Fibroblast of lung (primary cell): Measurements from ENCODE around the gene XPR1. TPM values are rescaled to one million over a fixed set of nuclear protein-coding genes. Genes with fewer than 3 reads are reported as not detected.
A peak's percentile ranks its signal among the peaks of the same experiment; 100 is the strongest.

Experiments used
- DNase-seq, 2 donors: peaks; one replicate each; pipeline versions ENCODE4 v3.0.0 to v3.0.0-alpha.2; 2010; ENCODE audit warnings: low read depth in 2 of 2
- H2AFZ ChIP-seq: 2 replicates; pipeline ENCODE4 v1.5.1; 2012; ENCODE audit warnings: low read length, control low read depth, inconsistent platforms
- H3K27ac ChIP-seq: 2 replicates; pipeline ENCODE4 v1.5.1; 2011; ENCODE audit warnings: low read length, control low read depth; ENCODE audit not compliant: insufficient read depth
- H3K27me3 ChIP-seq: 2 replicates; pipeline ENCODE4 v1.5.1; 2011; ENCODE audit warnings: mild to moderate bottlenecking, low read length; ENCODE audit not compliant: control insufficient read depth, insufficient read depth
- H3K36me3 ChIP-seq: 2 replicates; pipeline ENCODE4 v1.5.1; 2011; ENCODE audit warnings: low read length; ENCODE audit not compliant: control insufficient read depth, insufficient read depth
- H3K4me1 ChIP-seq: 2 replicates; pipeline ENCODE4 v1.5.1; 2011; ENCODE audit warnings: low read length; ENCODE audit not compliant: control insufficient read depth, insufficient read depth; ENCODE audit errors: extremely low read depth
- H3K4me2 ChIP-seq: 2 replicates; pipeline ENCODE4 v1.5.1; 2011; ENCODE audit warnings: low read length, control low read depth; ENCODE audit not compliant: insufficient read depth; ENCODE audit errors: extremely low read depth
- H3K4me3 ChIP-seq, 4 experiments: fragments of 200-600 bp in 1 of 4; sonication (generic) in 1 of 4; replicated peaks in 1 of 4; 2 replicates each; pipeline ENCODE4 v1.5.1; 2011 to 2016; ENCODE audit warnings: low read length in 4 of 4, low read depth in 3 of 4, mild to moderate bottlenecking in 3 of 4, control low read depth in 2 of 4, inconsistent platforms in 1 of 4, mixed read lengths in 1 of 4; ENCODE audit not compliant: insufficient read depth in 1 of 4; ENCODE audit errors: control extremely low read depth in 1 of 4
- H3K79me2 ChIP-seq: 2 replicates; pipeline ENCODE4 v1.5.1; 2012; ENCODE audit warnings: mild to moderate bottlenecking, low read length, inconsistent platforms; ENCODE audit not compliant: control insufficient read depth, insufficient read depth
- H3K9ac ChIP-seq: 2 replicates; pipeline ENCODE4 v1.5.1; 2011; ENCODE audit warnings: mild to moderate bottlenecking, low read length, control low read depth; ENCODE audit not compliant: insufficient read depth
- H3K9me3 ChIP-seq: 2 replicates; pipeline ENCODE4 v1.5.1; 2012; ENCODE audit warnings: low read depth, low read length; ENCODE audit not compliant: control insufficient read depth, insufficient read depth
- H4K20me1 ChIP-seq: 2 replicates; pipeline ENCODE4 v1.5.1; 2011; ENCODE audit warnings: low read length; ENCODE audit not compliant: control insufficient read depth, insufficient read depth; ENCODE audit errors: extremely low read depth
- EZH2 ChIP-seq: IDR thresholded peaks from 2 replicates; pipeline ENCODE4 v1.5.1; 2012; ENCODE audit warnings: low read length, control low read depth, mild to moderate bottlenecking; ENCODE audit errors: missing control alignments
- polyA plus RNA-seq, 2 donors: library from polyadenylated mRNA; depleted of rRNA in 1 of 2; stranded (reverse) in 1 of 2; unstranded in 1 of 2; fragments of >200 nt; gene quantifications; 2 replicates each; pipeline ENCODE4 v1.2.1, GENCODE V29; 2011 to 2012; ENCODE audit warnings: missing spikeins in 1 of 2
- total RNA-seq: library from RNA; depleted of rRNA; stranded (reverse); fragments of >200 nt; gene quantifications from 2 replicates; pipeline ENCODE4 v1.2.1, GENCODE V29; 2014
- TF ChIP-seq, protein P1 (sequence below), 2 donors: IDR thresholded peaks in 1 of 2; conservative IDR thresholded peaks in 1 of 2; 1 replicate in 1 of 2; 2 replicates in 1 of 2; pipeline ENCODE4 v1.5.1; 2011 to 2012; ENCODE audit warnings: low read length in 2 of 2, control low read depth in 1 of 2, inconsistent platforms in 1 of 2, low read depth in 1 of 2, mild to moderate bottlenecking in 1 of 2

Gene XPR1
- total and polyA plus RNA-seq, 2 donors (not counting 1 experiment from before 2014, with no cell fraction given), result 18.4 to 31.5 TPM

DNA sequence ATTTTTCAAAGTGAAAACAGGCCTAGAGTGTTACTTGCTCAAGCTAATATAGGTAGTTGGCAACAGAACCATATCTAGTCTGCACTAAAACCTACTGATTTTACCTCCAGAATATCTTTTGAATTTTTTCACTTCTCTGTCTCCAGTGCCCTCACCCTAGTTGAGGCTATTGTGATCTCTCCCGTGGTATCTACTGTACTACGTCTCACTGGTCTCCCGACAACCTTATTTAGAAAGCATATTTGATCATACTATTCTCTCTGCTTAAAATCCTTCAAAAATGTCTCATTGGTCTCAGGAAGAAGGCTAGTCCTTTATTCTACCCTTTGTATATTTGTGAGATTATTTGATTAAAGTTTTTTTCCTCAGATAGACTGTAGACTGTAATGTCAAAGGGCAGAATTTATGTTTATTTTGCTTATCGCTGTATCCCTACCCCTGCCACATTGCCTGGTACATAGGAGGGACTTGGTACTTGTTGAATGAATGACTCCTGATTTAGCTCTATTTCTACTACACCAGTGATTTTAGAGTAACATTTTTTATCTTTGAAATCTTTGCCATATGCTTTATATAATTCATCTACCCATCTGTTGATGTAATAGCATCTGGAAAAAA is 145.4 kb downstream of the XPR1 start:
- no peak overlapping the region for H3K4me2 ChIP-seq
- no peaks in the 10 kb centered on the region for H3K79me2 ChIP-seq
- no peaks in the 10 kb centered on the region for H3K27me3 ChIP-seq
- no peak overlapping the region for H3K9ac ChIP-seq
- no peaks in the 10 kb centered on the region for H3K9me3 ChIP-seq
- no peaks in the 10 kb centered on the region for H3K36me3 ChIP-seq
- no peak overlapping the region for H3K27ac ChIP-seq
- H3K4me1 ChIP-seq, result no peaks in the 10 kb centered on the region
- no peaks in the 10 kb centered on the region for H4K20me1 ChIP-seq
- TF ChIP-seq EZH2, result no peak
- TF ChIP-seq, protein P1, sequence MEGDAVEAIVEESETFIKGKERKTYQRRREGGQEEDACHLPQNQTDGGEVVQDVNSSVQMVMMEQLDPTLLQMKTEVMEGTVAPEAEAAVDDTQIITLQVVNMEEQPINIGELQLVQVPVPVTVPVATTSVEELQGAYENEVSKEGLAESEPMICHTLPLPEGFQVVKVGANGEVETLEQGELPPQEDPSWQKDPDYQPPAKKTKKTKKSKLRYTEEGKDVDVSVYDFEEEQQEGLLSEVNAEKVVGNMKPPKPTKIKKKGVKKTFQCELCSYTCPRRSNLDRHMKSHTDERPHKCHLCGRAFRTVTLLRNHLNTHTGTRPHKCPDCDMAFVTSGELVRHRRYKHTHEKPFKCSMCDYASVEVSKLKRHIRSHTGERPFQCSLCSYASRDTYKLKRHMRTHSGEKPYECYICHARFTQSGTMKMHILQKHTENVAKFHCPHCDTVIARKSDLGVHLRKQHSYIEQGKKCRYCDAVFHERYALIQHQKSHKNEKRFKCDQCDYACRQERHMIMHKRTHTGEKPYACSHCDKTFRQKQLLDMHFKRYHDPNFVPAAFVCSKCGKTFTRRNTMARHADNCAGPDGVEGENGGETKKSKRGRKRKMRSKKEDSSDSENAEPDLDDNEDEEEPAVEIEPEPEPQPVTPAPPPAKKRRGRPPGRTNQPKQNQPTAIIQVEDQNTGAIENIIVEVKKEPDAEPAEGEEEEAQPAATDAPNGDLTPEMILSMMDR (conservative IDR thresholded peaks at IDR 0.05 in 1 of 2, IDR thresholded peaks at IDR 0.05 in 1 of 2; ENCODE audit: low read depth in 1 of 2, low read length in 2 of 2), result no peak
- H3K4me3 ChIP-seq, result no peak overlapping the region
- no peak overlapping the region for H2AFZ ChIP-seq
- no peak for DNase-seq

DNA sequence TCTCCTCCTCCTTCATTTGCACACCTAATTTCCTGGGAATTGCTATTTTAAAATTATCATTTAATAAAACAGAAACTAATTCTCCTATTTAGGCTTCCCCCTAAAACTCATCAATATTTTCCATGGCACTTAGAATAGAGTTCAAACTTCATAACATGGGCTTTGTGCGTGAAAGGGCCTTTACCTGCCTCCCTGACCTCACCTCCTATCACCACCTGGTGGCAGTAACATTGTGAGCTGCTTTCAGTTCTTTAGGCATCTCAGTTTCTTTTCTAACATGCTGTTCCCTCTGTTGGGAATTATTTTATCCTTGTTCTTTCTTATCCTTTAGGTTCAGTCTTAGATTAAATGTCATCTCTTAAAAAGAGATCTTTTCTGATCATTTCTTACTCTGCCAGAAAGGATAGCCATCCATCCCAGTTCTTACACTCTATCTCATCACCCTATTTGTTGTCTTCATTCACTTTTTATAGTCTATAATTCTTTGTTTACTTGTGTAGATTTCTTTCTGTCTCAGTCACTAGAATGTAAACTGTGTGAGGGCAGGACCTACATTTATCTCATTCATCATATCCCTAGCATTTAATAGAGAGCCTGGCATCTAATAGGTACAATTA is 147.1 kb downstream of the XPR1 start:
- H3K27ac ChIP-seq, result no peak overlapping the region

DNA sequence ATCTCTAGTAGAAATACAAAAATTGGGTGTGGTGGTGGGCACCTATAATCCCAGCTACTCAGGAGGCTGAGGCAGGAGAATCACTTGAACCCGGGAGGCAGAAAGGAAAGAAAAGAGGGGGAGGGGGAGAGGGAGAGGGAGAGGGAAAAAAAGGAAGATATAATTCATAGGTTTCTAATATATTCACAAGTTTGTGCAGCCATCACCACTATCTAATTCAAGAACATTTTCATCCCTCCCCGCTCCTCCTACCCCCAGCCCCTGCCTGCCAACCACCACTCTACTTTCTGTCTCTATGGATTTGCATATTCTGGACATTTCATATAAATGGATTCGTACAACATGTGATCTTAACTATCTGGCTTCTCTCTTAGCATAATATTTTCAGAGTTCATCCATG is 147.8 kb downstream of the XPR1 start:
- Histone ChIP-seq H3K4me2 (no peak overlapping the region), H3K36me3 (no peaks in the 10 kb centered on the region), H3K27ac (no peak overlapping the region), H3K9me3 (no peaks in the 10 kb centered on the region), H4K20me1 (no peaks in the 10 kb centered on the region), H3K79me2 (no peaks in the 10 kb centered on the region), H3K4me3 (no peak overlapping the region), H3K9ac (no peak overlapping the region), H2AFZ (no peak overlapping the region), H3K4me1 (no peaks in the 10 kb centered on the region), H3K27me3 (no peaks in the 10 kb centered on the region)
- TF ChIP-seq, protein P1 (conservative IDR thresholded peaks at IDR 0.05 in 1 of 2, IDR thresholded peaks at IDR 0.05 in 1 of 2; ENCODE audit: low read depth in 1 of 2, low read length in 2 of 2), result no peak
- no peak for TF ChIP-seq EZH2
- DNase-seq, result no peak

More for the DNA sequence above, 147.1 kb downstream of the XPR1 start:
- Histone ChIP-seq H2AFZ (no peak overlapping the region), H3K9me3 (no peaks in the 10 kb centered on the region), H3K27me3 (no peaks in the 10 kb centered on the region), H3K9ac (no peak overlapping the region), H3K79me2 (no peaks in the 10 kb centered on the region), H4K20me1 (no peaks in the 10 kb centered on the region), H3K4me2 (no peak overlapping the region), H3K4me1 (no peaks in the 10 kb centered on the region), H3K4me3 (no peak overlapping the region), H3K36me3 (no peaks in the 10 kb centered on the region)
- TF ChIP-seq EZH2, result no peak
- TF ChIP-seq, protein P1 (conservative IDR thresholded peaks at IDR 0.05 in 1 of 2, IDR thresholded peaks at IDR 0.05 in 1 of 2; ENCODE audit: low read depth in 1 of 2, low read length in 2 of 2), result peak in 1 of 2 donors; percentile 31
- DNase-seq, result no peak
